Activated CD8-positive, alpha-beta memory T cell treated with anti-CD3 and anti-CD28 coated beads, Interleukin-2, amount 50 U/mL, for 48 hours (primary cell): ENCODE data around the gene DLGAP1.

Experiments used
- DNase-seq: peaks from one replicate; pipeline ENCODE4 v3.0.0-alpha.2; 2020

Gene DLGAP1

GRCh38 chr18:4285525-4285924 is 169.6 kb downstream of the DLGAP1 start:
- DNase-seq, result no peak

- no peak for DNase-seq
These were observed 170.6 kb downstream of the DLGAP1 start for GRCh38 chr18:4284528-4284927.

GRCh38 chr18:4283746-4284291 is 171.3 kb downstream of the DLGAP1 start:
- DNase-seq, result no peak

GRCh38 chr18:4282954-4283353 is 172.2 kb downstream of the DLGAP1 start:
- no peak for DNase-seq

- no peak for DNase-seq
These were observed 178.0 kb downstream of the DLGAP1 start for GRCh38 chr18:4276953-4277585.

GRCh38 chr18:4271952-4272351 is 183.2 kb downstream of the DLGAP1 start:
- DNase-seq, result no peak

GRCh38 chr18:4270988-4271387 is 184.1 kb downstream of the DLGAP1 start:
- DNase-seq, result no peak

- DNase-seq, result no peak
These were observed 185.1 kb downstream of the DLGAP1 start for GRCh38 chr18:4270016-4270415.

GRCh38 chr18:4267641-4268040 is 187.5 kb downstream of the DLGAP1 start:
- no peak for DNase-seq

GRCh38 chr18:4264347-4264791 is 190.7 kb downstream of the DLGAP1 start:
- DNase-seq, result no peak

GRCh38 chr18:4260107-4260506 is 195.0 kb downstream of the DLGAP1 start:
- no peak for DNase-seq

GRCh38 chr18:4256766-4257417 is 198.2 kb downstream of the DLGAP1 start:
- no peak for DNase-seq

GRCh38 chr18:4254840-4255239 is 200.3 kb downstream of the DLGAP1 start:
- DNase-seq, result no peak

- DNase-seq, result no peak
These were observed 202.3 kb downstream of the DLGAP1 start for GRCh38 chr18:4252829-4253228.

GRCh38 chr18:4251873-4252272 is 203.2 kb downstream of the DLGAP1 start:
- DNase-seq, result no peak

GRCh38 chr18:4251206-4251605 is 203.9 kb downstream of the DLGAP1 start:
- DNase-seq, result no peak

- DNase-seq, result no peak
These were observed 205.0 kb downstream of the DLGAP1 start for GRCh38 chr18:4250141-4250540.

GRCh38 chr18:4248686-4249085 is 206.4 kb downstream of the DLGAP1 start:
- no peak for DNase-seq

- no peak for DNase-seq
These were observed 208.7 kb downstream of the DLGAP1 start for GRCh38 chr18:4246374-4246773.

GRCh38 chr18:4245456-4245855 is 209.7 kb downstream of the DLGAP1 start:
- no peak for DNase-seq

GRCh38 chr18:4242431-4243161 is 212.5 kb downstream of the DLGAP1 start:
- no peak for DNase-seq

GRCh38 chr18:4241090-4241617 is 214.0 kb downstream of the DLGAP1 start:
- DNase-seq, result no peak

GRCh38 chr18:4238966-4239365 is 216.1 kb downstream of the DLGAP1 start:
- DNase-seq, result no peak

GRCh38 chr18:4237664-4238041 is 217.5 kb downstream of the DLGAP1 start:
- DNase-seq, result no peak
